Hippocampal formation (tissue), 2 donors: Measurements from ENCODE around the gene KIFC3.
"Not testable (repeated sequence)": the region's sequence is repeated elsewhere in the genome, so short reads cannot be mapped to it uniquely, and the experiment has no call there.

Experiments used
- DNase-seq, 2 donors: peaks; one replicate each; lab custom pipeline; 2025; lab: John Stamatoyannopoulos, UW

KIFC3 gene

DNA sequence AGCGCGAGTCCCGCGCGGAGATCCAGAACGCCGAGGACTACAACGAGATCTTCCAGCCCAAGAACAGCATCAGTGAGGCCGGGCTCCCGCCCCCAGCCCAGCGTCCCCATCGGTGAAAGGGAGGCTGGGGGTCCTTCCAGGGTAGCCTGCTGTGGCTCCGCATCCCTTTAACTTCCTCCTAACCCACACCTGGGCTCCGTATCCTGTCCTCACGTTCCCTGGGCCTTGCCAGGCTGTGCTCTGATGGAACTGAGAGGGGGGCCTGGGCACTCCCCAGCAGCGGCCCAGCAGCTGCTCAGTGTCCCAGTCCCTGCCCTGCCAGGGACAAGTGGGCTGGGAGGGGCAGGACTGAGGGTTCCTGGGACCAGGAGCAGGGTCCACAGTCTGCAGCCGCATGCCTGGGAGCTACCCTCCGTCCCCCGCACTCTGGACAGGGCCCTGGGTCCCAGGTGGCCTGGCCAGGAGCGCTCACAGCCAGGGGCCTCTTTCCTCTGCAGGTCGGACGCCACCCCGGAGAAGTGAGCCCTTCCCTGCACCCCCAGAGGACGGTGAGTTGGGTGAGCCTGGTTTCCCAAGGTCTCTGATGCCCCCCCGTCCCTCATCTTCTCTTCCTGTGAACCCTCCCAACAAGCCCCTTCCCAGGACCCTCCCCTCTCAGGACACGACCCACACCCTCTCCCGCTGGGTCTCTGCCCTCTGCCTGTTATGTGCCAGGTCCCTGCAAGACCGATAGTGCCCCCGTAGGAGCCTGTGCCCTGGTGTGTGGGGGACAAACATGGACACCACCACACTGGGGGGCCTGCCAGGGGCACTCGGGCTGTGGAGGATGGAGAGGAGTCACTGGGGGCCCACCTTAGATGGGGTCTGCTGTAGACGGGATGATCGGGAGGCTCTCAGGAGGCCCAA, 48.6 kb downstream of the KIFC3 start:
- no peak for DNase-seq

DNA sequence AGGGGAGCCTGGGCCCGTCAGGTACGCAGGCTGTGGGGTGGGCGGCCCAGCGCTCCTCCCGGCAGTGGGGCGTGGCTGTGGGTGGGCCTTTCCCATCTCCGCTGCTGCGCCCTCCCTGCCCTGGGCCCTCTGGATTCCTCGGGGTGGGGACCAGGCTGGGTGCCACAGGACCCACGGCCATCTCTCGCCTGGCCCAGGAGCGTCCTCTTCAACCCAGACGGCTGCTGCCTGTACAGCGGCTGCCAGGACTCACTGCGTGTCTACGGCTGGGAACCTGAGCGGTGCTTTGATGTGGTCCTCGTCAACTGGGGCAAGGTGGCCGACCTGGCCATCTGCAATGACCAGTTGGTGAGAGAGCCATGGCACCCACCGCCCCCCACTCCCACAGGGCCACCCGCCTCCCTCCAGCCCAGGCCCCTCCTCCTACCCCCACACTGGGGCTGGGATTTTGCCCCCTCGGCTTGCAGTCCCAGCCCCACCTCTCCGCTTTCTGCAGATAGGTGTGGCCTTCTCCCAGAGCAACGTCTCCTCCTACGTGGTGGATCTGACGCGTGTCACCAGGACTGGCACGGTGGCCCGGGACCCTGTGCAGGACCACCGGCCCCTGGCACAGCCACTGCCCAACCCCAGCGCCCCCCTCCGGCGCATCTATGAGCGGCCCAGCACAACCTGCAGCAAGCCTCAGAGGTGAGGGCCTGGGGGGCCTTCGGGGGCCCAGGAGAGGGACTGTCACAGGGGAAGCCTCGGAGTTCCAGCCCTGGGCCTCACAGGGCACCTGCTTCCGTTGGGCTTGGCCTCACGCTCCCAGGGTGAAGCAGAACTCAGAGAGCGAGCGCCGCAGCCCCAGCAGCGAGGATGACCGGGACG, 49.5 kb downstream of the KIFC3 start:
- DNase-seq = no peak

DNA sequence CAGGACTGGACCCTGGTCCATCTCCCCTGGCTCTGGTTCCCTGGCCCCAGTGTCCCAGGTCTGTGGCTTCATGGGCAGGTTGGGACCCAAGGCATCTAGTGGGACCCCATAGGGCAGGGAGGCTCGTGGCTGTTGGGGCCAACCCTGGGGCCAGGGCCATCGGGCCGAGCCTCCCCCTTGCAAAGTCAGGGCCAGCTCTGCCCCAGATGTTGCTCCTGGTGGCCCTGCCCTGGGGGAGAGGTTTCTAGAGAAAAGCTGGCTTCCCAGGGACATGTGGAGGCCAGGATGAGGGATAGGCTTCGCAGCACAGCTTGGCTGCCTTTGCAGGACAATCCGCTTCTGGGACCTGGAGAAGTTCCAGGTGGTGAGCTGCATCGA, 50.1 kb downstream of the KIFC3 start:
- DNase-seq = no peak

DNA sequence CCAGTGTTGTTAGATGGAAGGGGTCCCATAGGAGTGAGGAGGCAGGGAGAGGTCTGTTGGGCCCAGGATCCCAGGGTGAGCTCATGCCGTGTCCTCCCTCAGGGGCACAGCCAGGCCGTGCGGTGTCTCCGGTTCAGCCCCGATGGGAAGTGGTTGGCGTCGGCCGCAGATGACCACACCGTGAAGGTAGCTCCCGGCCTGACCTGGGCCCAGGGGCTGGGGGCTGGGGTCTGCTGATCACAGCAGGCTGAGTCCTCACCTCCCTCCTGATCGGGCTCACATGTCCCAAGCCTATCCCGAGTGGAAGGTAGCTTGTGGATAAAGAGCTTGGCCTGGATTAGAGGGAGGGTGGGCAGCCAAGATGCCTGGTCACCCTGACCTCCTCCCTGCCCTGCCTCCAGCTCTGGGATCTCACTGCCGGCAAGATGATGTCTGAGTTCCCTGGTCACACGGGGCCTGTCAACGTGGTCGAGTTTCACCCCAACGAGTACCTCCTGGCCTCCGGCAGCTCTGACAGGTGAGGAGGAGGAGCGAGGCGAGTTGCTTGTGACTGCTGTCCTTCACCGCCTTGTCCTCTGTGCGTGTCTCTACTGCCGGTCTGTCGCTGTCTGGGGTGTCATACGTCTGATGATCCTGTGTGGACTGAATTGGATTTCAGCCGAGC, 50.6 kb downstream of the KIFC3 start:
- DNase-seq = no peak

DNA sequence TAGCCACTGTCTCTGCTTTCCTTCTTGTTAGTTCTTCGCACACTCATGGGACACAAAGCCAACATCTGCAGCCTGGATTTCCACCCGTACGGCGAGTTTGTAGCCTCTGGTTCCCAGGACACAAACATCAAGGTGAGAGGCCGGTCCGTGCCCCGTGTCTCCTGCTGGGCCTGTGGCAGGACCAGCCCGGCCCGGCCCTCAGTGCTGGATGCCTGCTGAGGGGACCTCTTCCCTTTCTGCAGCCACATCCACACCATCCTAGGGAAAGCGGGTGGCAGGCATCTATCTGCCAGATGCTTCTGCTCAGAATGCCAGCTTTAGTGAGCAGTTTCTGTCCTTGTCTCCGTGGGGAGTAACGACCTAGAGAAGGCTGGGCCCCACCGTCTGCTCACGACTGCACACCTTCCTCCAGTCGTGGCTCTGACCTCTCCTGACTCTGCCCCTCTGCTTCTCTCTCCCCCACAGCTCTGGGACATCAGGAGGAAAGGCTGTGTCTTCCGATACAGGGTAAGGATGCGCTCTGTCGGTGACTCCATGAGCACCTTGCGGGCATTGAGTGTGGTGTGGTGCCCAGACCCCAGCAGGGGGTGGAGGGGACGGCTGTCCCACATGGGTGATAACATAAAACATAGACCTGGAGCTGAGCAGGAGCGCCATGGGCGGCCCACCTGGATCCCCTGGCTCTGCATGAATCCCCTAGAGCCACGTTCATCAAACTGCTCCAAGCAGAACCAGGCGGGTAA, 51.3 kb downstream of the KIFC3 start:
- DNase-seq = no peak

DNA sequence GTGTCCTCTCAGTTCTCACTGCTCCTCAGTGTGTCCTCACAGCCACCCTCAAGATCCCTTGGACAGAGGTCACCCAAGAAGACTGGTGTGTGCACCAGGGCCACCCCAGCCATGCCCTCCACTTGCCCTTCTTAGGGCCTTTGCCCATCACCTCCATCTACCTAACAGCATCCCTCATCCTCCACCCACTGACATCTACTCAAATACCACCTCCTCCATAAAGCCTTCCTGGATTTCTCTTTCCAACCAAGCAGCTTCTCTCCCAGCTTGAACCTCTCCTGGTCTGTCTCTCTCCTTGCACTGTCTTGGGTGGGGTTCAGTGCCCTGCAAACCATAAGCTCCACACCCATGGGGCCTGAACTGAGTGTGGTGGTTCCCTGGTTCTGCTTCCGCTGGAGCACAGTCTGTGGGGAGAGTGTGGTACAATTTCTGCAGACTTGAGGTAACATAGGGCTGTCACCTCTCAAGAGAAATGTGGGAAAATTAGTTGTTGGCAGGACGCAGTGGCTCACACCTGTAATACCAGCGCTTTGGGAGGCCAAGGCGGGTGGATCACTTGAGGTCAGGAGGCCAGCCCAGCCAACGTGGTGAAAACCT, 52.3 kb downstream of the KIFC3 start:
- no peak for DNase-seq

DNA sequence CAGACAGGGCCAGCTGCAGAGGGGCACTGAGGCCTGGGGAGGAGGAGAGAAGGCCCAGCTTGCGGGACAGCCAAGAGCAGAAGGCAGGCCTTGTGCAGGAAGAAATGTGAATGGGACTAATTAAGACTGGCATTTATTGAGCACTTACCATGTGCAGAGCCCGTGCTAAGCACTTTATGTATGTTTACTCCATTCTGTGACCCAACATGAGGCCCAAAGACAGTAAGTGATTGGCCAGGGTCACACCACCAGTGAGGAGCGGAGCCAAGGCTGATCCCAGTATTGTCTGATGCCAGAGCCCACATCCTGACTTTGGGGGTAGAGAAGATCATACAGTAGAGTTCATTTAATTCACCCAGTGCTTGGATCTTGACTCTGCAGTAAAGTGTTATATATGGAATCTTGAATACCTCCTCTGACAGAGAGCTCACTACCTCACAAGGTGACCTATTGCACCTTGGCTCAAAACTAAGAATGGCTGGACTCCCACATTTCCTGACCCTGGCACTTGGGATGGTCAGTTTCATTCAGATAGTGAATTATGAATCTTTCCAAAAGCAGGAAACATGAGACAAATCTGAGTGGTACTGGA, 53.1 kb downstream of the KIFC3 start:
- no peak for DNase-seq

DNA sequence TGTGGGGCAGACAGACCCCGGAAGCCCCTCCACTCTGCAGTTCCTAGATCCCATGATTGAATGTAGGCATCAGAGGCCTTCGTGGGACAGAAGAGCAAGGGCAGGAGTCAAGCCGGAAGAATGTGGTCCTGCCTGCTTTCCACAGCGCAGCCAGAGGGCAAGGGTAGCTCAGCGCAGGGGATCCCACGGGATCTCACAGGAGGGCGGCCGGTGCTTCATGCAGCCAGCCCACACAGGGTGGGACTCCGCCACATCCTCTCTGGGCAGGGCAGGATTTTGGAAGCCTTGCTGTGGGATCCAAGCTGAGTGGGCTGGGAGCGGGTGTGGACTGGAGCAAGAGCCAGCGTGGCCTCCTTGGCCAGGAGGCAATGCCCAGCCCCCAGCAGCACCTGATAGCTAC, 53.7 kb downstream of the KIFC3 start:
- DNase-seq = no peak

DNA sequence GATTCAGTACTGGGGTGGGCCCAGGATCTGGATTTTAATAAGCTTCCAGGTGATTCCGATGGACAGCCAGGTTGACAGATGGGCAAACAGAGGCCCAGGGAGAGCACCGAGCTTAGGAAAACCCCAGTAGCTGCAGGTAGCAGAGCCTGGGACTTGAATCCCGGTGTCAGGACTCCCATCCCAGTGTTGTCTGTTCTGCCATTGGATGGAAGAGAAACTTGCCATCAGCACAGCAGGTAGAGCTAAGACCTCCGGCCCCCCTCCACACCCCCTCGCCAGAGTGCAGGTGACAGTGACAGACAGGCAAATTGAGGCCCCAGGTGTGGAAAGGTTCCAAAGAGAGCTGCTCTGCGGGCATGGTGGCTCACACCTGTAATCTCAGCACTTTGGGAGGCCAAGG, 54.3 kb downstream of the KIFC3 start:
- no peak for DNase-seq

DNA sequence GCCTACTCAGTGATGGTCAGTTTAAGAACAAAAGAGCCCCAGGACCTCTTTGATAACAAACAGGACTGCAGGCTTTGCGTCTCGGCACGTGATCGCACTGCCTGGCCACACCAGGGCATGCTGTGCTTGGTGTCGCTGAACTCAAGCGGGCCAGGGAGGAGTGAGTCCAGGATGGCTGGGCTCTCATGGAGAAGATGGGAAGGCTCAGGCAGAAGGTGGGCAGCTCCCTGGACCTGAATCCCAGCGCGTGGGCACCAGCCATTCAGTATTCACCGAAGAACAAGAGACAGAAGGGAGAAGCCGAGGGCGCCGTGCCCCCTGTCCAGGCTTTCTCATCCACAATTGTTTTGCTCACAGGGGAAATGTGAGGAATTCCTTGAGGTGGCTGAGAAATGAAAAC, 54.8 kb downstream of the KIFC3 start:
- no peak for DNase-seq

DNA sequence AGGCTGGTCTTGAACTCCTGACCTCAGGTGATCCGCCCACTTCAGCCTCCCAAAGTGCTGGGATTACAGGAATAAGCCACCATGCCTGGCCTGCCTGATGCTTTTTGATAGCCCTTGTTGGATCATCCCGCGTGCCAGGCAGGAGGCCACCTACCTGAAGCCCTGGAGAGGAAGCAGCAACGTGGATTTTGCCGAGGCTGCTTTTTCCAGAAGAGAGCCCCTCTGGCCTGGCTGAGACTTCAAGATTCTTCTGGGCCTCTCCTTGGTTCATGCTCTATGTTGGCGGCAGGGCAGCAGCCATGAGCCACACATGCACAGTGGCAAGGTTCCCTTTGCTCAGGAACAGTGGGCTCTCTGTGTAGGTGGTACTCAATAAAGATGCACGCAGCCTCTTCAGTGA, 55.2 kb downstream of the KIFC3 start:
- no peak for DNase-seq

DNA sequence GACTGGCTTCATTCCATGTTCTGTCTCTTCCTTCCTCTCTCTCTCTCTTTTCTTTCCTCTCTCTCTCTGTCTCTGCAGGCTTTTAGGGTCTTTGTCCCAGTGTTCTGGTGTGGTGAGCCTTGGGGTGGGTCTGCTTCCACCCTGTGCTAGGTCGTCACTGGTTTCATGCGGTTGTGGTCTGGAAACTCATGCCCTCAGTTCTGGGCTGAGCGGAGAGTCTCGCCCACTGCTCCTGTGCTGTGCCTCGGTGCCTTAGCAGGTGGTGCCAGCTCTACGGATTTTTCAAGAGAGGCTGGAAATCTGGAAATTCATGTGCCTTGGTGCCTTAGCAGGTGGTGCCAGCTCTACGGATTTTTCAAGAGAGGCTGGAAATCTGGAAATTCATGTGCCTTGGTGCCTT, 56.0 kb downstream of the KIFC3 start:
- DNase-seq = not testable (repeated sequence)

DNA sequence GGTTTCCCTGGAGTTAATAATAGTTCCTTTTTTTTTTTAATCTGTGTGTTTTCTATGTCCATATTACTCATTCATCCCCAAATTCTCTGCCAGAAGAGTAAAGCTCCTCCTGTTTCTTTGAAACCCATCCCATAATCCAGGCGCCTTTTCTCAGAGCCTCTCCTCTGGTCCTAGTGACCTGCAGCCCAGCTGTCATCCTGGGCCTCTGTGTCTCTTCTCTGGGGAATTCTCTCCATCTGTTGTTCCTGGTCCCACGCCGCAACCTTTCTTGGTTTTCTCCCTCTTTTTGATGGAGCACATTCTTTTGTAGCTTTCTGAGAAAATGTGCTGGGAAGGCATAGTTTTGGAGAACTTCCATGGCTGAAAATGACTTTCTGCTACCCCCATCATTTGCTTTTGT, 56.5 kb downstream of the KIFC3 start:
- DNase-seq = no peak

DNA sequence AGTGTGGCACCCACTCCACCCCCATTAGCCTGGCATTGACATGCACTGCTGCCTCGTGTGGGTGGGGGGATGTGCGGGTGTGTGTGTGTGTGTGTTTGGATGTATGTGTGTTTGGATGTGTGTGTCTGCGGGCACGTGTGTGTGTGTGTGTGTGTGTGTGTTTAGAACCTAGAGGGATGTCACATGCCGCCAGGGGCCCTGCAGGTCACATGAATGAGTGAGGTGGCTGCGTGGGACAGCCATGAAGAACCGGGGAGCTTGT, 57.7 kb downstream of the KIFC3 start:
- no peak for DNase-seq

DNA sequence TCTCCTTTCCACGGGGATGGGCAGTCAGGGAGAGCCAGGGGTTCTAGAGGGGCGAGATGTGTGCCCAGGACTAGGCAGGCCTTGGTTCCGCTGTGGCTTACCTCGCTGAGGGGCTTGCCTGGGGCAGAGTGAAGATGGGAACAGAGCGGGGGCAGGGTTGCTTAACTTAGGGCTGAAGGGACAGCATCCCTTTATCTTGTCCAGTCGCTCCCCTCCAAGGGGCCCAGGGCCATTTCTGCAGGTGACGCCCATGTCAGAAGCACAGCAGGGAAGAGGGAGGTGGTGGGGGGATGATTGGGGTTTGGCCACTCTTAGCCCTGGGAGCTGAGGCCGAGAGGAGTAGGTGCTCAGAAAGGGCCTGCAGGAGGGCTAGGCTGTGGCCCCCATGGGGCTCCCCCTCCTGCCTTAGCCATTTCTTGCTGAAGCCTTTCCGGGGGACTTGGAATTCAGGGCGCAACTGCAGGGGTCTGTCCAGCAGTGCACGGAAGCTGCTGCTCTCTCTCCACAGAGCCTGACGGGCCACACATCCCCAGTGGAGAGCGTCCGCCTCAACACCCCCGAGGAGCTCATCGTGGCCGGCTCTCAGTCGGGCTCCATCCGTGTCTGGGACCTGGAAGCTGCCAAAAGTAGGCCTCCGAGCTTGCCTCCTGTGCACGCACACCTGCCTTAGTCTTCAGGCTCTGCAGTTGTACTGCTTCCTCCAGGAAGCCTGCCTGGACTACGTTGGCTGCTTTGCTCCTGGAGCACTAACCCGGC, 58.2 kb downstream of the KIFC3 start:
- DNase-seq = no peak

DNA sequence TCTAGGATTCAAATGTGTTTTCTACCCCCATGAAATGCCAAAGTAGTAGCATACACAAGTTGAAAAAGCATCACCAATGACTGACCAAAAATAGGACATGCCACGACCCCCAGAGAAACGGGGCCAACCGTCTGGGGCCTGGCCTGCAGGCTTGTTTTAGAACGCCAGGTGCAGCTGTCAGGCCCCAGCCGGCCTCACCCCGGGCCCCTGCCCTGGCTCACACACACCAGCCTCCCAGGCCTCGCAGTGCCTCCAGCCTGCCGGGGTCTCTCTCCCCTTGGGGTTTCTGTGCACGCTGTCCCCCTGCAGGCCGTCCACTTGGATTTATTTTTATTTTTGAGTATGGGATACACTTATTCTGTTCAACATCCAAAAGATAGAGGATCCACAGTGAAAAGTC, 58.8 kb downstream of the KIFC3 start:
- no peak for DNase-seq

DNA sequence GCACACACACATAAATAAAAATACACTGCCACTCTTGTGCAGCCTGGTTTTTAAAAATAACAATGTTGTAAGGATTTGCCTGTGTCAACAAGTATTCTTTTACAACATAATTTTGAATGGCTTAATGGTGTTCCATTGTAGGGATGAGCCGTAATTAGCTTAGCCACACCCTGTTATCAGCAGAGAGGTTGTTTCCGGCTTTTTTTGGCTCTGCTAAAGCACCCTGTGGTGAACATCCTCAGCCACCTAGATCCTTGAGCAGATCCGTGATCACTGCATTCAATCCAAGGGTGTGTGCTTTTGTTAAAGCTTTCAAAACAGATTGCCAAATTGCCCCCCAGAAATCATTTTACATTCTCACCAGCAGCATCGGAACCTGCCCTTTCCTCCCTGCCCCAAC, 59.7 kb downstream of the KIFC3 start:
- DNase-seq = no peak

DNA sequence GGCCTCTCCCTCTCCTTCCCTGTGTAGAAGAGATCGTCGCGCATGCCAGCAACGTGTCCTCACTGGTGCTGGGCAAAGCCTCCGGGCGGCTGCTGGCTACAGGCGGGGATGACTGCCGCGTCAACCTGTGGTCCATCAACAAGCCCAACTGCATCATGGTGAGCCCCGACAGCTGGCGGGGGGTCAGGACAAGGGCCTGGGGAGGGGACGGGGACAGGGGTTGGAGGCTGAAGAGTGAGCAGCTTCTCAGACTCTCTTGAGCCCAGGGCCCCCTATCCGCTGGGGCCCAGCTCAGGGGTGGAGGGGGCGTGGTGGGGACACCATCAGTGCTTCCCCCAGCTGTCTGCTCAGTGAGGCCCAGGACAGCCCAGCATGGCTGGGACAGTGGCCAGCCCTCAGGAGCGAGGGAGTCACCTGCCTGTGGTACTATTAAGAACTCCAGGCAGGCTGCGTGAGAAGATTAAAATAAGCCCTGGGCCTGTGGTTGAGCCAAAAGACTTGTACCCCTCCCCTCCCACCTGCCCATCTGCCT, 60.6 kb downstream of the KIFC3 start:
- no peak for DNase-seq

DNA sequence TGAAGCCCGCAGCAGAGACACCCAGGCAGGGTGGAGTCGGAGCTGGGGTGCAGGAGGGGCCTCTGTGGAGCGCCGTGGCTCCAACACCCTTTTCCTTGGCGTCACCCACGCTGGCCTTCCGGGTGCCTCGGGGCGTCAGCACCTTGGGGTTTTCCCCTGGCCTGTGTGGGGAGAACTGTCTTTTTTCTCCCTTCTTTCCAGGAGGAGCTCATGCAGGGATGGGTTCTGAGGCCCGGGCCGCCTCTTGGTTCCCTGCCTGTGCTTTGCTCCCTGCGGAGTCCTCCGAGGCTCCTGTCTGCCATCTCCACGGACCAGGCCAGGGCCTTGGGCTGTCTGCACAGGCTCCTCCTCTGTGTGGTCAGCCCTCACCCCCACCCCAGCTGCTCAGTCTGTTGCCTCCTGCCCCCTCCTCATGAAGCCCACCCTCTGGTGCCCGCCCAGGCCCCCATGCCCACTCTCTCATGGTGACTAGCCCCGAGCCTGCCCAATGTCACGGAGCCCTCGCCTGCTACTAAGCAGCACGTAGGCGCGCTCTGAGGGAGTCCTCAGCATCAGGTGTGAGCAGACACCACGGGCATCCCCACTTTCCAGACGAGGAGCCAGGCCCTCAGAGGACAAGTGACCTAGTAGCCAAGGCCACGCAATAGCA, 61.7 kb downstream of the KIFC3 start:
- no peak for DNase-seq
